HG02870 (cell line): Measurements from ENCODE around the gene TROAP.

Source experiments
- ATAC-seq: cut with Tn5 transposase; IDR thresholded peaks from one replicate; pipeline ENCODE4 v1.9.1; 2021; ENCODE audit warnings: mild to moderate bottlenecking, moderate library complexity; ENCODE audit not compliant: unreplicated experiment

Gene TROAP

GRCh38 chr12:49341777-49342065 lies 18.7 kb downstream of the TROAP start:
- no peak for ATAC-seq

- ATAC-seq: peak; percentile 64
Measured at GRCh38 chr12:49342066-49342913, 19.2 kb downstream of the TROAP start.

- ATAC-seq: no peak
Measured at GRCh38 chr12:49342914-49343731, 20.1 kb downstream of the TROAP start.

- no peak for ATAC-seq
Measured at GRCh38 chr12:49344486-49345050, 21.5 kb downstream of the TROAP start.

GRCh38 chr12:49345051-49345824 lies 22.2 kb downstream of the TROAP start:
- no peak for ATAC-seq

GRCh38 chr12:49345825-49346658 lies 23.0 kb downstream of the TROAP start:
- no peak for ATAC-seq

GRCh38 chr12:49346659-49347310 lies 23.7 kb downstream of the TROAP start, which contains the start of gene DNAJC22:
Gene DNAJC22 (plus strand): TSS chr12:49346888. CDS start chr12:49348873, 1,985 bp downstream.
- ATAC-seq: no peak

- ATAC-seq: no peak
Measured at GRCh38 chr12:49347311-49348193, 24.5 kb downstream of the TROAP start.

- ATAC-seq: no peak
Measured at GRCh38 chr12:49348781-49349180, 25.7 kb downstream of the TROAP start.

GRCh38 chr12:49349266-49349665 lies 26.2 kb downstream of the TROAP start:
- no peak for ATAC-seq

GRCh38 chr12:49352351-49352750 lies 29.3 kb downstream of the TROAP start:
- ATAC-seq: no peak

GRCh38 chr12:49355913-49356312 lies 32.9 kb downstream of the TROAP start:
- ATAC-seq: no peak

- no peak for ATAC-seq
Measured at GRCh38 chr12:49357103-49357678, 34.1 kb downstream of the TROAP start.

GRCh38 chr12:49358483-49359141 lies 35.6 kb downstream of the TROAP start:
- ATAC-seq: no peak

GRCh38 chr12:49359671-49360070 lies 36.6 kb downstream of the TROAP start:
- ATAC-seq: no peak

GRCh38 chr12:49362077-49362476 lies 39.0 kb downstream of the TROAP start:
- no peak for ATAC-seq

GRCh38 chr12:49364989-49365388 lies 41.9 kb downstream of the TROAP start:
- no peak for ATAC-seq

GRCh38 chr12:49365542-49365941 lies 42.5 kb downstream of the TROAP start:
- ATAC-seq: no peak
